GM13977 (cell line): ENCODE data around the gene S1PR5.

Source experiments
- DNase-seq: peaks from one replicate; pipeline ENCODE4 v3.0.0; 2012; ENCODE audit warnings: low spot score
- CTCF ChIP-seq: IDR thresholded peaks from 2 replicates; pipeline ENCODE4 v1.5.1; 2012; ENCODE audit warnings: mild to moderate bottlenecking, control low read depth; ENCODE audit not compliant: insufficient read depth; ENCODE audit errors: extremely low read depth, missing control alignments
- in situ Hi-C: fragments of 300-500 bp; cut with MboI; formaldehyde crosslinking; loops from one replicate; pipeline ENCODE4 v1.12.0; 2022; ENCODE audit warnings: low sequenced_read_pairs, low pct_unique_long_range_greater_than_20kb, mixed read lengths, inconsistent platforms; ENCODE audit not compliant: unreplicated experiment

The S1PR5 gene

GRCh38 chr19:10516064-10516385 is 1.2 kb downstream of the S1PR5 start:
- DNase-seq = peak; percentile 22
- in situ Hi-C loops = no loop called here
- no peak for TF ChIP-seq CTCF

- TF ChIP-seq CTCF = no peak
- DNase-seq = peak; percentile 57
- in situ Hi-C loops = no loop called here
Observed at GRCh38 chr19:10514211-10515145, 2.8 kb downstream of the S1PR5 start.

GRCh38 chr19:10513223-10513622 is 4.0 kb downstream of the S1PR5 start:
- in situ Hi-C loops = no loop called here
- TF ChIP-seq CTCF = no peak
- DNase-seq = peak; percentile 24

GRCh38 chr19:10510301-10510802 is 6.9 kb downstream of the S1PR5 start:
- TF ChIP-seq CTCF = peak; percentile 72
- peak; percentile 82 for DNase-seq
- in situ Hi-C loops = no loop called here

- in situ Hi-C loops = no loop called here
- no peak for TF ChIP-seq CTCF
- DNase-seq = no peak
Observed at GRCh38 chr19:10508707-10509106, 8.5 kb downstream of the S1PR5 start.

- DNase-seq = no peak
- in situ Hi-C loops = no loop called here
- TF ChIP-seq CTCF = no peak
Observed at GRCh38 chr19:10508036-10508435, 9.2 kb downstream of the S1PR5 start.
